ES-I3 (cell line): ENCODE results near the gene KSR2.
"Not testable (repeated sequence)": the region's sequence is repeated elsewhere in the genome, so short reads cannot be mapped to it uniquely, and the experiment has no call there.

Experiments
- H3K36me3 ChIP-seq: 2 replicates; pipeline ENCODE4 v1.6.1; 2013; ENCODE audit warnings: mild to moderate bottlenecking, low read length, control low read depth, moderate library complexity; ENCODE audit not compliant: insufficient read depth
- H3K4me1 ChIP-seq: 2 replicates; pipeline ENCODE4 v1.6.1; 2013; ENCODE audit warnings: mild to moderate bottlenecking, control low read depth, low read length; ENCODE audit not compliant: insufficient read depth
- H3K9ac ChIP-seq: 2 replicates; pipeline ENCODE4 v1.6.1; 2013; ENCODE audit warnings: low read depth, mild to moderate bottlenecking, low read length, moderate library complexity
- H3K9me3 ChIP-seq: 2 replicates; pipeline ENCODE4 v1.6.1; 2013; ENCODE audit warnings: mild to moderate bottlenecking, low read length, moderate library complexity; ENCODE audit not compliant: control insufficient read depth, insufficient read depth

Gene KSR2

DNA sequence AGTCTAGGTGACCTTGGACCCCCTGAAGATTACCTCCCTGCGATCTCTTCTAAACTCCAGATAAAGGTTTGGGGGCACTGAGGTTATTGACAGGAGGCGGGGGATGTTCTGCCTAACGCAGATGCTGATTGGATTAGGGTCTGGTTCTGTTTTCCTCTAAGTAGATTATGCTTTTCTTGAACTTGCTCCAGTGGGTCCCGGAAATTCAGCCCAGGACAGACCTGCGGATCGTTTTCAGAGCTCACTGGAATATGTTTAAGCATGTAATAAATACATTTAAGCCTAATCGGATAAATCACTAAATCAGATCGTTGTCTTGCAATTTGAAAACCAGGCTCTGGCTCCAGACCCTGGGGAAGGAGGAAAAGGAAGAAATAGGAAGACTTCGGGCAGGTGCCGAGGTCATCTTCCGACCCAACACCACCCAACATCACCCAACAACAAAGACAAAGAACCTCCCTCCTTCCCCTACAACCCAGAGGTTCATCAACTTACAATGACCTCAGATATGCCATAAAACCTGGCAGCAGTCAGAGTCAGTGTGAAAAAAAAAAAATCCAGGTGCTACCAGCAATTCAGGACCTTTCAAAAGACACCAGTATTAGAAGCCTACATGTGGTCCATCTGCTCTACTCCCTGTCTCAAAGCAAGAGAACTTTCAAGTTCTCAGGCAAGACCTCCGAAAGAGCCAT lies 148.4 kb downstream of the KSR2 start:
- Histone ChIP-seq H3K36me3 (no peaks in the 10 kb centered on the region), H3K9ac (no peak overlapping the region), H3K9me3 (no peaks in the 10 kb centered on the region), H3K4me1 (no peaks in the 10 kb centered on the region)

DNA sequence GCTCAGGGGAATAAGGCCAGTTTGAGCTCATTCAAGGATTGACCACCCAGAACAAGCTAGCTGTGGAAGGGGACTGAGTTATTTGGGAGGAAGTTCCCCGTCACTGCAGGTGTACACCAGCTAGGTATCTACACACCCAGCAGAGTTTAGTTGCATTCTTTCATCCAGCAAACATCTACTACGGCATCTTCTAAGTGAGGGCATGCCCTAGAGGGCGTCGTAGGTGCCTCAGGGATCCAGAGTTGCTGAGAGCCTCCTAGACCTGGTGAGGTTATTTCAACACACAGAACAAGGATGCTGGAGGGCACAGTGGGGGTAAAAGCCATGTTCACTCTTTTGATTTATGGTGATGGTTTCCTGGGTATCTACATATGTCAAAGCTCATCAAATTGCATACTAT lies 149.6 kb downstream of the KSR2 start:
- H3K36me3 ChIP-seq: no peaks in the 10 kb centered on the region
- H3K4me1 ChIP-seq: no peaks in the 10 kb centered on the region
- no peak overlapping the region for H3K9ac ChIP-seq
- no peaks in the 10 kb centered on the region for H3K9me3 ChIP-seq

DNA sequence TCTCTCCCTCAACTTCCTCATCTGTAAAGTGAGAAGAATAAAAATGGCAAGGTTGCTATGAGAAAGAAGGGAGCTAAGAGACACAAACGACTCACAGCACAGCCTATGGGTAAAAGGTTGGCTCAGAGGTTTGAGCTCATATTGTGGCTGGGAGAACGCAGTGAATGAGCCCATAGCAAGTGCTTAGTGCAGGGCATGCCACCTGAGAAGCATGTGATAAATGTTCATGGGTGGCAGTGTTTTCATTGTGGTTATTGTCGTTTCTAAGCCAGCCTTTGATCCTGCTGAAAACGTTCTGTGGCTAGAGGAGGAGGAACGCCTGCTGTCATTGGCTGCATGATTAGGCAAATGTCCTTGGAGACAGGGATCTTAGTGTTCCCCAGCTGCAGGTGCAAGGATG lies 150.4 kb downstream of the KSR2 start:
- Histone ChIP-seq H3K4me1 (no peaks in the 10 kb centered on the region), H3K9me3 (no peaks in the 10 kb centered on the region), H3K36me3 (no peaks in the 10 kb centered on the region), H3K9ac (no peak overlapping the region)

DNA sequence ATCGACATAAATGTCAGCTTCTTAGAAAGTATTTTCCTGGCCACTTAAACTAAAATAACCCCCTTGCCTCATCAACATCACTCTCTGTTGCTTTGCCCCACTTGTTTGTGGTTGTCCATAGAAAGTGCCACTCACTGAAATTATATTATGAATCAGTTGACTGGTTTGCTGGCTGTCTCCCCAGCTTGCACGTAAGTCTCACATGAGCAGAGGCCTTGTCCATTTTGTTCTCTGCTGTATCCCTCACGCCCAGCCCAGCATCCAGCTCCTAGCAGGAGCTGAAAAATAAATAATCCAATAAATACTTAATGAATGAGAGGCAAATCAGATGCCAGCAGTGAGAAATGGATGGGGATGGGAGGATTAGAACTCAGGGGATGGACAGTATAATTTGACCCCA lies 159.3 kb downstream of the KSR2 start:
- H3K36me3 ChIP-seq: no peaks in the 10 kb centered on the region
- H3K9me3 ChIP-seq: no peaks in the 10 kb centered on the region
- no peak overlapping the region for H3K9ac ChIP-seq
- H3K4me1 ChIP-seq: no peaks in the 10 kb centered on the region

DNA sequence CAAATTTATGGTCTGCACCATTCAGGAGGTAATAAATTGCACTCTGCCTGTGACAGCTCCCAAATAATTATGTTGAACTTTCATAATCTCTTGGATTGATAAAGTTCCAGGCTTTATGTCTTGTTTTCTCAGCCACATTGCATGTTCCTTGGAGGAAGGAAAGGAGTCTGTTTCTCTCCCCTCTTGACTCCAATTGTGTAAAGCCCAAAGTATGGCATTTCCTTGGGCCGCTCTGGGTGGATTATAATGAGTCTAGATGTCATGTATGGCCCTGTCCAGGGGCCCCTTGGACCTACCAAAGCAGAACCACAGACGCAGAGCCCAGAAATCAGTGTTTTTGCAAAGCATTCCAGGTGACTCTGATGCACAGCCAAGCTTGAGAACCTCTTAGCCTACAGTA lies 160.8 kb downstream of the KSR2 start:
- Histone ChIP-seq H3K9me3 (no peaks in the 10 kb centered on the region), H3K36me3 (no peaks in the 10 kb centered on the region), H3K9ac (no peak overlapping the region), H3K4me1 (no peaks in the 10 kb centered on the region)

DNA sequence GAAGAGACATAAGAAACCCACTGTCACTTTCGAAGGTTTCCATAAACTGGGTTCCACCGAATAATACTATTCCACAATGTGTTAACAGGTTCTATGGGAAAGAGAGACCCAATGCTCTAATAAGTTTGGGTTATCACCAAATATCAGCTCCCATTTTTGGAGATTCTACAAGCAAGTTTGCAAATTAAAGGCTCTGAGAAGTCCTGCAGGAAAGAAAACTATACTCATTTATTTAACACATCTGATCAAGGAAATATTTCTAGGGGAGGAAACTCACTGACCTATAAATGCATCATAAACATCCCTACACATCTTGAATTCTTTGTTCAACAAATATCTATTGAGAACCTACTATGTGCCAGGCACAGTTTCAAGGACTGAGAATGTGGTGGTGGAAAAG lies 161.4 kb downstream of the KSR2 start:
- Histone ChIP-seq H3K9ac (no peak overlapping the region), H3K36me3 (no peaks in the 10 kb centered on the region), H3K9me3 (no peaks in the 10 kb centered on the region), H3K4me1 (no peaks in the 10 kb centered on the region)

DNA sequence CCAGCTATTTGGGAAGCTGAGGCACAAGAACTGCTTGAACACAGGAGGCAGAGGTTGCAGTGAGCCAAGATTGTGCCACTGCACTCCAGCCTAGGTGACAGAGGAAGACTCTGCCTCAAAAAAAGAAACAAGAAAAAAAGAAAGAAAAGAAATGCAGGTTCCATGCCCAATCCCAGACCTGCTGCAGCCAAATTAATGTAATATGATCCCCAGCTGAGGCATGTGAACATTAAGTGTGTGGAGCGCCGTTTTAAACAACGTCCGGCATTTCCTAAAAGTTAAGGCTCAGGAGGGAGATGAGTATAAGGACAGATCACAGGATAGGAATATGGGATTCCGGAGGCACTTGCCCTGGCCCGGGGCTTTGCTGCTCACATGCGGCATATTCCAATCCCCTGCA lies 162.9 kb downstream of the KSR2 start:
- H3K36me3 ChIP-seq: no peaks in the 10 kb centered on the region

DNA sequence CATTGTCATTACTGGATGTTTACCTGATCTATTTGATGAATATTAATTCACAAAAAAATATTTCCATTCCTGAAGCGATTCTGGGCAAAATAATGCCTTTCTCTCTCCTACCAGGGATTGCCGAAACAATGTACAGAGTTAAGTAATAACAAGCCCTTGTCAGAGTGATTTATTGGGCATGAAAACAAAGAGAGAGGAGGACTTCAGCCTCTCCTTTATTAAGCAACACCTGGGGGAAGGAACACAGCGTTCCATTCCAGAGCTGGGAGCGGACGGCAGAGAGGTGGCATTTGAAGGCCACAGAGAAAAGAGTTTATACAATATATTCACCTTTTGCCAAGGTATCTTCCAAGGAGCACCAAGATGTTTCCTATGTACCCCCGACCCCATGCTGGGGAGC lies 165.8 kb downstream of the KSR2 start:
- Histone ChIP-seq H3K4me1 (no peaks in the 10 kb centered on the region), H3K9me3 (no peaks in the 10 kb centered on the region; the same call in 1 of the 2 replicates), H3K9ac (no peak overlapping the region), H3K36me3 (no peaks in the 10 kb centered on the region)

More for the DNA sequence above, 162.9 kb downstream of the KSR2 start:
- Histone ChIP-seq H3K9me3 (no peaks in the 10 kb centered on the region; the same call in 1 of the 2 replicates), H3K9ac (no peak overlapping the region), H3K4me1 (no peaks in the 10 kb centered on the region)

DNA sequence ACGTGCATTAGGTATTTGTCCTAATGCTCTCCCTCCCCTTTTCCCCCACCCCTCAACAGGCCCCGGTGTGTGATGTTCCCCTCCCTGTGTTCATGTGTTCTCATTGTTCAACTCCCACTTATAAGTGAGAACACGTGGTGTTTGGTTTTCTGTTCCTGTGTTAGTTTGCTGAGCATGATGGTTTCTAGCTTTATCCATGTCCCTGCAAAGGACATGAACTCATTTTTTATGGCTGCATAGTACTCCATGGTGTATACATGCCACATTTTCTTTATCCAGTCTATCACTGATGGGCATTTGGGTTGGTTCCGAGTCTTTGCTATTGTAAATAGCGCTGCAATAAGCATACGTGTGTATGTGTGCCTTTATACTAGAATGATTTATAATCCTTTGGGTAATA lies 168.1 kb downstream of the KSR2 start:
- not testable (repeated sequence) for H3K9me3 ChIP-seq, H3K4me1 ChIP-seq

DNA sequence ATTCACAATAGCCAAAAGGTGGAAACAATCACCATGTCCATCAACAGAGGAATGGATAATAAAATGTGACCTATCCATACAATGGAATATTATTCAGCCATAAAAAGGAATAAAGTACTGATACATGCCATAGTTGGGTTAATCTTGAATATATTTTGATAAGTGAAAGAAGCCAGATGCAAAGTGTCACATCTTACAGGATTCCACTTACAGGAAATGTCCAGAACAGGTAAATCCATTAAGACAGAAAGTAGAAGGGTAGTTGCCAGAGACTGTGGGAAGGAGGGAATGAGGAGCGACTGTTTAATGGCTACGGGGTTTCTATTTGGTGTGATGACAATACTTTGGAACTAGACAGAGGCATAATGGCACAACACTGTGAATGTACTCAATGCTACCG lies 171.6 kb downstream of the KSR2 start:
- H3K9me3 ChIP-seq: no peaks in the 10 kb centered on the region; the same call in 1 of the 2 replicates
- H3K4me1 ChIP-seq: no peaks in the 10 kb centered on the region

More for the DNA sequence above, 168.1 kb downstream of the KSR2 start:
- not testable (repeated sequence) for H3K9ac ChIP-seq, H3K36me3 ChIP-seq

DNA sequence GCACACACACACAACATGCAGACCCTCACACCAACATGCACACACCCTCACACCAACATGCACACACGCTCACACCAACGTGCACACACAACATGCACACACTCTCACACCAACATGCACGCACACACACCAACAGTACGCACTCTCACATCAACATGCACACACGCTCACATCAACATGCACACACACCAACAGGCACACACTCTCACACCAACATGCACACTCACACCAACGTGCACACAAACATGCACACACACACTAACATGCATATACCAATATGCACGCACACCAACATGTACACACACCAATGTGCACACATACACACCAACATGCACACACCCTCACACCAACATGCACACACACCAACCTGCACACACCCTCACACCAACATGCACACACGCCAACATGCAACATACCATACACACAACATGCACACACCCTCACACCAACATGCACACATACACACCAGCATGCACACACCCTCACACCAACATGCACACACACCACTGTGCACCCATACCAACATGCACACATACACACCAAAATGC lies 175.8 kb downstream of the KSR2 start:
- Histone ChIP-seq H3K4me1 (peaks cover 21% of the 10 kb centered on the region; the same call in 1 of the 2 replicates), H3K9ac (no peak overlapping the region), H3K36me3 (no peaks in the 10 kb centered on the region), H3K9me3 (no peaks in the 10 kb centered on the region)

More for the DNA sequence above, 171.6 kb downstream of the KSR2 start:
- H3K9ac ChIP-seq: no peak overlapping the region
- no peaks in the 10 kb centered on the region for H3K36me3 ChIP-seq

DNA sequence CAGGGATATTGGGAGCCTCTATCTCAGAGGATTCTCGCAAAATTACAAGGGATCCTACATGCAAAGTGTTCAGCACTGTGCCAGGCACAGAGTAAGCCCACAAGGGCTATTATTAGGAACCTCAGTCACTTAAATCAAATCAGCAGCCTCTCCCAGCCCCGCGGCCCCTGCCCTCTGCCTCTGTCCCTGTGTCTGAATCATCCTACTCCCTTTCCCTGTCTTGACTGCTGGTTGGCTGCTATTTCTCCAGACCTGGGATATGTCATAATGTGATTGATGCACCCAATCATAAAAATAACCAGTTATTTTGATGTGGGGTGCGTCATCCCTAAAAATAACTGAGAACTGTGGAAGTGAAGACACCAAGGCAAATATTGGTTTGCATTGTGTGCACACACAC lies 176.3 kb downstream of the KSR2 start:
- Histone ChIP-seq H3K9me3 (no peaks in the 10 kb centered on the region), H3K36me3 (no peaks in the 10 kb centered on the region), H3K9ac (no peak overlapping the region), H3K4me1 (peaks cover 21% of the 10 kb centered on the region; the same call in 1 of the 2 replicates)

DNA sequence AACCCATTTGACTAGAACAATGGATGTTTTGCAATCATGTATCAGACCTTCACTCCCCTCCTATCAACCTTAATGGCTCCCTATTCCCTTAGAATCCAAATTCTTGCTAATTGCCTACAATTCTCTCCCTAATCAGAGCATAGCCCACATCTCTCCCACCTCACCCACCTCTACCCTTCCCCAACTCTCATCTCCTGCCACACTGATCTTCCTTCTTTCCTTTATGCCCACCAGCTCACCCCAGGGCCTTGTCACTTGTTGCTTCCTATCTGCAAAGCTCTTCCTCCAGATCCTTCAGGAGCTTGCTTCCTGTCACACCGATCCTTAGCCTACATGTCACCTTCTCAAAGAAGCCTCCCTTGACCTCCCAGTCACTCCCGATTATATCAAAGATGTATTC lies 177.8 kb downstream of the KSR2 start:
- no peaks in the 10 kb centered on the region for H3K9me3 ChIP-seq
- H3K9ac ChIP-seq: no peak overlapping the region
- H3K36me3 ChIP-seq: no peaks in the 10 kb centered on the region
- peaks cover 21% of the 10 kb centered on the region; the same call in 1 of the 2 replicates for H3K4me1 ChIP-seq

DNA sequence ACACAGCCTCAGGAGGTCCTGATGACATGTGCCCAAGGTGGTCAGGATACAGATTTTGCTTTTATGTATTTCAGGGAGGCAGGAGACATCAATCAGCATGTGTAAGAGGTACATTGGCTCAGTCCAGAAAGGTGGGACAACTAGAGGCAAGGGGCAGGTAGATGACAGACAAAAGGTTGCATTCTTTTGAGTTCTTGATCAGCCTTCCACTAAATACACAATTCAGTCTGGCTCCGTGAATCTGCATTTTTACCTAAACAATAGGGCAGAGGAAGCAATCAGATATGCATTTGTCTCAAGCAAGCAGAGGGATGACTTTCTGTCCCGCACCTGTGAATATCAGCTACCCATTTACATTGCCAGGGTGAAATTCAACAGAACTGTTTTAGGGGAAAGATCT lies 178.6 kb downstream of the KSR2 start:
- no peaks in the 10 kb centered on the region for H3K36me3 ChIP-seq
- H3K4me1 ChIP-seq: peaks cover 21% of the 10 kb centered on the region; the same call in 1 of the 2 replicates

DNA sequence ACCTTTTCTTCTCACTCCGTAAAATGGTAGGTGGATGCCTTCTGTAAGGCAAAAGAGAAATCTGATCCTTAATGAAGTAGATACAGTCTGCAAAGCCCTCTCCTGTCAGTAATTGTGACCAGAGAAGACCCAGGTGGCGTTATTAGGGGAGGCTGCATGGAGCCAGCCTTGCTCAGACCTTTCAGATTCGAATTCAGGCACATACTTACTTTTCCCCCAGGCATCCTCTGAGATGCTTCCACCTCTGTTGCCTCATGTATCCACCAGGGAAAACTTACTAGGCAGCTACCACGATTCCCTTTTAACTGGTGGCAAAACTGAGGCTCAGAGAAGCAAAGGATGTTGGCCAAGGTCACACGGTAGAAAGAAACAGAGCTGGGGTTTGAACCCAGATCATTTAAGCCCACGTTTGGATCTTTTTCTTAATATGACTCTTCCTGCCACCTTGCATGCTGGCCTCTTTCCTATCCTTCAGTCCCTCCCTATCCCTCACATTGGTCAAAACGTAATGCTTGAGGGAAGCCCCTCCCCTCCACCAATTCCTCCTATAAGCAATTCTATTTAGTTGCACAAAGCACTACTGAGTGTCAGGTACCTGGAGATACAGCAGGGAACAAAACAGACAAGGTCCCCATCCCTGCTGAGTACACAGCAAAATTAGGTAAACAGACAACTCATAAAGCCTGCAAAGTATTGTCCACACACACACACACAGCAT lies 179.4 kb downstream of the KSR2 start:
- H3K9me3 ChIP-seq: no peaks in the 10 kb centered on the region
- no peak overlapping the region for H3K9ac ChIP-seq
- peaks cover 21% of the 10 kb centered on the region; the same call in 1 of the 2 replicates for H3K4me1 ChIP-seq
- no peaks in the 10 kb centered on the region for H3K36me3 ChIP-seq

More for the DNA sequence above, 178.6 kb downstream of the KSR2 start:
- H3K9me3 ChIP-seq: no peaks in the 10 kb centered on the region
- no peak overlapping the region for H3K9ac ChIP-seq
